DOHH2 (cell line): Measurements from ENCODE around the gene MSLN.
A peak's percentile ranks its signal among the peaks of the same experiment; 100 is the strongest.

Experiments
- H3F3A ChIP-seq: fragments of 200-600 bp; sonication (generic), shearing (Covaris generic); 2 replicates; pipeline ENCODE4 v1.6.0; 2016; ENCODE audit warnings: antibody characterized with exemption, mild to moderate bottlenecking; ENCODE audit not compliant: control insufficient read depth, insufficient read depth
- H3K27ac ChIP-seq: fragments of 200-600 bp; sonication (generic); 2 replicates; pipeline ENCODE4 v1.5.1; 2014; ENCODE audit warnings: low read depth, mild to moderate bottlenecking, low read length, moderate library complexity
- H3K27me3 ChIP-seq: fragments of 200-600 bp; sonication (generic); 2 replicates; pipeline ENCODE4 v1.6.1; 2014; ENCODE audit warnings: mild to moderate bottlenecking, low read length, mixed read lengths; ENCODE audit not compliant: control insufficient read depth
- H3K36me3 ChIP-seq: fragments of 200-600 bp; sonication (generic); 2 replicates; pipeline ENCODE4 v1.6.1; 2014; ENCODE audit warnings: mild to moderate bottlenecking, low read length, moderate library complexity, mixed read lengths; ENCODE audit not compliant: control insufficient read depth
- H3K4me1 ChIP-seq: fragments of 200-600 bp; sonication (generic); 2 replicates; pipeline ENCODE4 v1.6.1; 2014; ENCODE audit warnings: mild to moderate bottlenecking, low read length, mixed read lengths; ENCODE audit not compliant: control insufficient read depth
- H3K4me2 ChIP-seq: fragments of 200-600 bp; sonication (generic); 2 replicates; pipeline ENCODE4 v1.6.0; 2014; ENCODE audit warnings: mild to moderate bottlenecking, low read length, moderate library complexity
- H3K4me3 ChIP-seq: fragments of 200-600 bp; sonication (generic); 2 replicates; pipeline ENCODE4 v1.5.1; 2014; ENCODE audit warnings: mild to moderate bottlenecking, low read length, mixed read lengths
- H3K79me2 ChIP-seq: fragments of 200-600 bp; sonication (generic); 2 replicates; pipeline ENCODE4 v1.6.1; 2014; ENCODE audit warnings: mild to moderate bottlenecking, low read length, mixed read lengths; ENCODE audit not compliant: control insufficient read depth
- H3K9me2 ChIP-seq: fragments of 200-600 bp; sonication (generic); replicated peaks from 2 replicates; pipeline ENCODE4 v1.6.1; 2014; ENCODE audit warnings: mild to moderate bottlenecking, low read length, mixed read lengths; ENCODE audit not compliant: control insufficient read depth
- H3K9me3 ChIP-seq: fragments of 200-600 bp; sonication (generic); 2 replicates; pipeline ENCODE4 v1.6.1; 2014; ENCODE audit warnings: antibody characterized with exemption, low read length, mixed read lengths; ENCODE audit not compliant: control insufficient read depth, insufficient read depth
- H4K20me1 ChIP-seq: fragments of 200-600 bp; sonication (generic); 2 replicates; pipeline ENCODE4 v1.6.0; 2014; ENCODE audit warnings: low read depth, mild to moderate bottlenecking, antibody characterized with exemption, low read length, moderate library complexity; ENCODE audit not compliant: control insufficient read depth, insufficient read depth
- EZH2phosphoT487 ChIP-seq: fragments of 200-600 bp; sonication (generic); IDR thresholded peaks from 2 replicates; pipeline ENCODE4 v1.6.1; 2017; ENCODE audit warnings: borderline replicate concordance, mild to moderate bottlenecking, antibody characterized with exemption, low read length, moderate library complexity, mixed read lengths
- TF ChIP-seq, protein P1 (sequence below): fragments of 200-600 bp; sonication (generic); IDR thresholded peaks from one replicate; pipeline ENCODE4 v1.5.1; 2014; ENCODE audit warnings: antibody characterized with exemption, mild to moderate bottlenecking, low read depth, low read length; ENCODE audit not compliant: poor library complexity, severe bottlenecking

The MSLN gene

GRCh38 chr16:743794-744500 lies 16.6 kb upstream of the MSLN start:
- Histone ChIP-seq H3K9me2 (no peaks in the 10 kb centered on the region), H3K4me1 (peaks cover 20% of the 10 kb centered on the region), H3K4me3 (no peak overlapping the region), H3K36me3 (peaks cover 15% of the 10 kb centered on the region), H3K27ac (no peak overlapping the region), H4K20me1 (no peaks in the 10 kb centered on the region), H3K79me2 (peaks cover 17% of the 10 kb centered on the region), H3K9me3 (no peaks in the 10 kb centered on the region), H3K27me3 (no peaks in the 10 kb centered on the region), H3K4me2 (no peak overlapping the region), H3F3A (peaks cover 6% of the 10 kb centered on the region; the same call in 1 of the 2 replicates)
- TF ChIP-seq, protein P1, sequence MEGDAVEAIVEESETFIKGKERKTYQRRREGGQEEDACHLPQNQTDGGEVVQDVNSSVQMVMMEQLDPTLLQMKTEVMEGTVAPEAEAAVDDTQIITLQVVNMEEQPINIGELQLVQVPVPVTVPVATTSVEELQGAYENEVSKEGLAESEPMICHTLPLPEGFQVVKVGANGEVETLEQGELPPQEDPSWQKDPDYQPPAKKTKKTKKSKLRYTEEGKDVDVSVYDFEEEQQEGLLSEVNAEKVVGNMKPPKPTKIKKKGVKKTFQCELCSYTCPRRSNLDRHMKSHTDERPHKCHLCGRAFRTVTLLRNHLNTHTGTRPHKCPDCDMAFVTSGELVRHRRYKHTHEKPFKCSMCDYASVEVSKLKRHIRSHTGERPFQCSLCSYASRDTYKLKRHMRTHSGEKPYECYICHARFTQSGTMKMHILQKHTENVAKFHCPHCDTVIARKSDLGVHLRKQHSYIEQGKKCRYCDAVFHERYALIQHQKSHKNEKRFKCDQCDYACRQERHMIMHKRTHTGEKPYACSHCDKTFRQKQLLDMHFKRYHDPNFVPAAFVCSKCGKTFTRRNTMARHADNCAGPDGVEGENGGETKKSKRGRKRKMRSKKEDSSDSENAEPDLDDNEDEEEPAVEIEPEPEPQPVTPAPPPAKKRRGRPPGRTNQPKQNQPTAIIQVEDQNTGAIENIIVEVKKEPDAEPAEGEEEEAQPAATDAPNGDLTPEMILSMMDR, result peak; percentile 52
- no peak for TF ChIP-seq EZH2phosphoT487

- H3F3A ChIP-seq, result no peaks in the 10 kb centered on the region
- H3K27me3 ChIP-seq, result no peaks in the 10 kb centered on the region
- no peaks in the 10 kb centered on the region for H3K79me2 ChIP-seq
- no peaks in the 10 kb centered on the region for H3K9me2 ChIP-seq
- H4K20me1 ChIP-seq, result no peaks in the 10 kb centered on the region
- no peak overlapping the region for H3K4me2 ChIP-seq
- no peak overlapping the region for H3K27ac ChIP-seq
- H3K9me3 ChIP-seq, result no peaks in the 10 kb centered on the region
- no peaks in the 10 kb centered on the region for H3K36me3 ChIP-seq
- H3K4me1 ChIP-seq, result peaks cover 9% of the 10 kb centered on the region; the same call in 1 of the 2 replicates
- H3K4me3 ChIP-seq, result no peak overlapping the region
- no peak for TF ChIP-seq EZH2phosphoT487
- TF ChIP-seq, protein P1, result peak; percentile 41
Measured at GRCh38 chr16:745739-746138, 14.8 kb upstream of the MSLN start.

DNA sequence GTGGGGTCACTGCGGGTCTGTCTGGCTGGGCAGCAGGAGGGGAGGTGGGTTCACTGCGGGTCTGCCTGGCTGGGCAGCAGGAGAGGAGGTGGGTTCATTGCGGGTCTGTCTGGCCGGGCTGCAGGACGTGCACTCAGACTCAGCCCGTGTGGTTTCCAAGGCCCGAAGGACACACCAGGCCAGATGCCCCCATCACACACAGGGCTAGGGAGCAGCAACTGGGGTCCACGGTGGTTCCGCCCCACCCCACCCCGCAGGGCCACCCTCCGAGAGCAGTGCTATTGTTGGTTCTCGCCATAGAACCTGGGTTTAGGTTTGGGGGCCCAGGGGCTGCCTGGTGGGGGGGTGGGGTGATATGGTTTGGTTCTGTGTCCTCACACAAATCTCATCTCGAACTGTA lies 13.9 kb upstream of the MSLN start:
- no peak for TF ChIP-seq EZH2phosphoT487
- TF ChIP-seq, protein P1, result no peak

More for the DNA sequence above, 13.9 kb upstream of the MSLN start:
- Histone ChIP-seq H3K79me2 (no peaks in the 10 kb centered on the region), H3F3A (no peaks in the 10 kb centered on the region), H3K36me3 (no peaks in the 10 kb centered on the region), H3K4me2 (no peak overlapping the region), H4K20me1 (no peaks in the 10 kb centered on the region), H3K4me1 (peaks cover 4% of the 10 kb centered on the region; the same call in 1 of the 2 replicates), H3K27me3 (no peaks in the 10 kb centered on the region), H3K4me3 (no peak overlapping the region), H3K9me2 (no peaks in the 10 kb centered on the region), H3K27ac (no peak overlapping the region), H3K9me3 (no peaks in the 10 kb centered on the region)
